ENCODE results near the gene FRMD4B.

FRMD4B gene

DNA sequence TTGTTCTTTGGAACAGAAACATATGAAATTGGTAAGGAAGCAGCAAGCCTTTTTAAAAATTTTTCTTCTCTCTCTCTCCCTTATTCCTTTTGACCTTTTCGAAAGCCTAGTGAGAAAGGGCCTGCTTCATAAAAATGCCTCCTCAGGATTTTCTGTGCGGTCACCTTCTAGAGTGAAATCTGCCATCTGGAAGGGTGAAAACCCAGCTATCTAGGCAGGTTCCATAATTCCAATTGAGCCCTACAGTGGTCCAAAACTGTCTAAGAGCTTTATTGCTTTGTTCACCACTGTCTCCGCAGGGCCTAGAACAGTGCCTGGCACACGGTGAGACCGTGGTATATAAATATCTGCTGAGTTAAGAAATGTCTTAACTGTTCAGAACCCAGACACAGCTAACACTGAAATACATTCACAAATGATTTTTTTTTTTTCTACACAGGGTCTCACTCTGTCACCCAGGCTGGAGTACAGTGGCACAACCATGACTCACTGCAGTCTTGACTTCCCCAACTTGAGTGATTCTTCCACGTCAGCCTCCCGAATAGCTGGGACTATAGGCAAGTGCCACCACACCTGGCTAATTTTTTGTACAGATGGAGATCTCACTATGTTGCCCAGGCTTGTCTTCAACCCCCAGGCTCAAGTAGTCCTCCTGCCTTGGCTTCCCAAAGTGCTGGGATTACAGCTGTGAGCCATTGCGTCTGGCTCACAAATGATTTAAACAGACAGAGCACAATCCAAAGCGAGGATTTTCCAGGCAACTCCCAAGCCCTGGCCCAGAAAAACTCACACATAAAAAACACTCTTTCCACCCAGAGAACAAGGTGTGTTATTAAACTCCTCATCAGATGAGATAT is 64.4 kb downstream of the FRMD4B start:
- no peak for DNase-seq

DNA sequence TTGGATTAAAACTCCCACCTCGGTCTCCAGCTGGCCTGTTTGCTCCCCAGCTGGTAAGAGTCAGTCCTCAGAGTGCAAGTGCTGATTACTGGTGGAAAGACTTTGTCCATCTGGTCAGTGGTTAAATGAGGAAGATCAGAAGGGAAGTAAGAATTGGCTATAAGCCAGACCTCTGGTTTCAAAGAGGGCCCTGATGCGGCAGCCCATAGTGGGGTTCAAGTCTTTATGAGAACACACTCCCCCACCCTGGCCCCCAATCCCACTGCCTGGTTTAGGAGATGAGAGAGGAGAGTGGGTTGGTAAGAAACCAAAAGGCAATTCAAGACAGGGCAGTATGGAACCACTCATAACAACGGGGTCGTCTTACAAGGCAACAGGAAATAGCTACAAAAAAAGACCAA is 65.0 kb downstream of the FRMD4B start:
- DNase-seq, result no peak

DNA sequence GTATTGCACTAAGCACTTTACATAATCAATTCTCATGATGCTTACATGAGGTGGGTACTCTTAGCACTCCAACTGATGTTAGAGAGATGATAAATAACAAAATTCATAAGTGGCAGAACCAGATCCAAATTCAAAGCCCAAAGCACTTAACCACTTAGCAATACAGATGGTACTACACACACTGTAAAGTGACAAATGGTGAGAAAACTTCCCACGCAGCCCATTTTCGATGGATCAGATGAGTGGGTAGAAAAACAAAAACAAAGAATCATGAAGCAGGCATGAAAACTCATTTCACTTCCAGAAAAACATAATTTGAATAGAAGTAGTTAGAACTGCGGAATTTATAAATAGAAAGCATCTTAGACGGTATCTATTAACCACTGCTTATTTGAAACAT is 66.2 kb downstream of the FRMD4B start:
- no peak for DNase-seq

DNA sequence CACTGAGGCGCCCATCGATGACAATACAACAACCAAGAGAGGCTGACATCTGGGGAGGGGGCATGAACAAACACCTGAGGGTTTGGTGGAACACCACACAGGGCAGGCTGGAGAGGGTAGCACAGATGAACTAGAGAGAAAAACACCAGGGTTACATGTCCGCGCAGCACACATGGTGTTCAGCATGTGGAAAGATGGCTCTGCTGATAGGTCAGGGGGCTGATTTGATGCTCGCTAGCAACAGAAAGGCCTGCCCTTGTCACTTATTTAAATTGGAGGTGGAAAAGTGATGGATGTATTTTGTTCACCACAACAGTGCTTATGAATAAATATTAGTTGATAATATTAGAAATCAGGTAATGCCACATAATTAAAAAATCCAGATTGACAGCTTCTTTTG is 67.5 kb downstream of the FRMD4B start:
- no peak for DNase-seq

DNA sequence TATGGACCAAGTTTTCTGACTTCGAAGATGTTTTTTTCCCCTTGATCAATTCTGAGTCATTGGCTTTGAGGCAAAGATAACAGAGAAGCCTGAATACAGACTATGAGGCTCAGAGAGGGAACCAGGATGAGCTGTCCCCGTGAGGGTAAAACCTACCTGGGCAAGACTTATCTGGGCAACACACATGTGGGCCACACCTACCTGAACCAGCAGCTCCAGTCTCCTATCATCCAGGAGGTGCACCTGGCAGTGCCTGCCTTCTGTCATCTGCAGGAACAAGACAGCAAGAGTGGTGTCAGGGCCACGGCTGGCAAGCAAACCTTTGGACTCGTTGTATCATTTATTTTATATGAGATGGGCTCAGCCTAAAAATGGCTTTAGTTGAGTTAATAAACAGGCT is 72.6 kb downstream of the FRMD4B start:
- DNase-seq, result no peak

DNA sequence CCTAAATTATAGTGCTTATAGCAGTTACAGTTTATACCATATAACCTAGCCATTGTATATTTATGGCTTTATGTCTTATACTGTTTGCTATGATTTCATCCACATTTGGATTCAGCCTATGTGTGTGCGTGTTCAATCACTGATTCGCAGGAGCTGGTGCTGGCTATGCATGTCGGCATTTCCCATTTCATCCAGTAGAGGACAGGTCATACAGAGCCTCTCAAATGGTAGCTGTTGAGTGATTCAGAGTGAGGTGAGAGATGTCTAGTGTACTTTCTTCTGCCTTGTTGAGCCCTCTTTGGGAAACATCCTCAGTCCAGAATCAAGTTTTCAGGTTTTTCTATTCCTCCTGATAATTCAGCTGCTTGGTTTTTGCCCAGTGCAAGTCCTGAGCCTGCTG is 76.1 kb downstream of the FRMD4B start:
- DNase-seq, result no peak

DNA sequence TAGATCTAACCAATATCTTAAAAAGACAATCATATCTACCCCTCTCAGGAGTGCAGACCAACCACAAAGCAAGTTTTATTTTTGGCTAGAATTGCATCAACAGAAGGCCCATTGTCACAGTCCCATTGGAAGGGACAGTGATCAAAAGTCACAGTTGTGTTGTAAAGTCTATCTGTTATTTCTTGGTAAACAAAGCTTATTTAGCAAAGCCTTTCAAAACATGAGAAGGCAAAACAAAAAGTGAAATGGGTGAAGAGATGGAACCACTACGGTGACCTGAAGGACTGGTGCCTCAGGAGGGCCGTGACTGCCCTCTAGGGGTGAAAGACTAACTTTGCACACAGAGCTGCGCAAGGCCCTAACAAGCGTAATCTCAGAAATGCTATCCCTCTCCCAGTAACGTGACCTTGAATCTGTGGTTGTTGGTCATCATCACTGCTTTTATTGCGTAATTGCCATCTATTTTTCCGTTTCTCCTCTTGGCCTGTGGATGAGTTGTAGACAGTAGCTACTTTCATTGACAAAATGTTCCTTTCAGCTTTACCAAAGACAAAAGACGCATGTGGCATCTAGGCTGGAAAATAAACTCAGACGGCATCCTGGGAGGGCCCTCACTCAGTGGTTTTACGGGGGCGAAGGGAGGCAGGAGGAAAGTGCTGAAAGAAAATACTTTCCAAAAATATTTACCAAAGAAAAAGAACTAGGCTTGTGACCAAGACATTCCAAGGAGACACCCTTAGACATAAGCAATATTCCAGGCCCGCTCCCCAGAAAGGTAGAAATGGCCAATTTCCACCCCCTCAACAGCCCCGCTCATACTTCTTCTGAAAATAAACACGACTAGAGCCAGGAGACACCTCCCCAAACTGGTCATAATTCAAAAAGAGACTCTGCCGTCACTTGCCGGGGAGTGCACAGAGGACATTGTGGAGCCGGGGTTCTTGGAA is 79.4 kb downstream of the FRMD4B start:
- DNase-seq, result peak; percentile 64

DNA sequence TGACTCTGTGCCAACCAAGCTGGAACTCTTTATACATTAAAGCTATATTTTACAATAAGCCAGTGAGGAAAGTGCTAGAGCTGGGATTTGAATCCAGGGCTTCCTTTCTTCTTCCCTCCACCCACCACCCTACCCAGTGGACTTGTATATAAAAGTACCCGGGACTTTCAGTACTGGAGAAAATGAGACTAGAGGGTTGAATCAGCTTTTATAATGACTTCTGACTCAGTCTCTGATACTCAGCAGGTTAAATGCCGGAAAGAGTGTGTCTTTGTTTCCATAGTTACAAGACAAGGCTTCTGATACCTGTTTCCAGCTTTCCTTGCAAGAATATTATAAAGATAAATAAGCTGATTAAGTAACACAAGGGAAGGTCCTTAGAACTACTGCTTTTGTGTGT is 80.9 kb downstream of the FRMD4B start:
- DNase-seq, result no peak

DNA sequence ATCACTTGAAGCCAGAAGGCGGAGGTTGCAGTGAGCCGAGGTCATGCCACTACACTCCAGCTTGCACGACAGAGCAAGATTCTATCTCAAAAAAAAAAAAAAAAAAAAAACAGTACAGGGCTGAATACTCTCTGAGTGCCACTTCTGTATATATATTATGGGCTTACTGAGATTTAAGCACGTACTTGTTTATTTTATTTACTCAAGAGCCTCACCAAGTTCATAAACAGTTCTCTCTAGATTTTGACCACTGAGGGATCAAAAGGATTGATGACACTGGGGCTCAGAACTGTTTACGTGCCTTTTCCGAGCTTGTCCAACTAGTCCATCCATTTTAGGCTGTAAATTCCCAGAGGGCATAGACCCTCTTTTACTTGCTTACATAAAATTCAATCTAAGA is 81.5 kb downstream of the FRMD4B start:
- DNase-seq, result no peak

DNA sequence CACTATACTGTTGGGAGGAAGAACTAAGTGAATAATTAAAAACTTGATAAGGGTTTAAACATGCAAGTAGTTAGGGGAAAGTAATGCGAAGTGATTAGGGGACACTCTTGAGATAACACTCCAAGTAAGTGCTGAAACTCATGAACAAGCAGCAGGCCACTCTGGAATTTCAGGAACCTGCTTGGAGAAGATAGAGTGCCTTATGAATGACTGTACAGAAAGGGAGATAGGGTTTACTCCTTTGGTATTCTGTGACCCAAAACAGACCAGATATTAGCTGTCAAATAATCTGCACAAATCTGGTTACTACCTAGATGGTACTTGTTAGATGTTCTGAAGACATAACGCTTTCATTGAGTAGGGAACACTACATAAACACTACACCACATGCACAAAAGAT is 85.6 kb downstream of the FRMD4B start:
- no peak for DNase-seq

DNA sequence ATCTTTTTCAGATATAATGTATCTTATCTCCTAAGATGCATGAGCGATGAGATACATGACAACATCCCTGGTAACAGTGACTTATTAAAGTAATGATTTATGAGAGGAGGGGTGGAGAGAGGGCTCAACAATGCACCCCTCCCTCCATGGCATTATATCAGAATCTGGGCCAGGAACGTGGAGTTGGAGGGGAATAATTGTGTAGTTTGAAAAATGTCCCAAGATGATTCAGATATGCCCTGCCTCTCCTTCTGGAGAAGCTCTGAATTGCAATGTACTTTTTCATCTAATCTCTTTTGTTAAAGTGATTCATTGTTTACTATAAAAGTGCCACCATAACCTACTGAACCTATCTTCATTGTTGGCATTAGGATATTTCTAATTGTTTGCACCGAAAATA is 86.5 kb downstream of the FRMD4B start:
- DNase-seq, result no peak

DNA sequence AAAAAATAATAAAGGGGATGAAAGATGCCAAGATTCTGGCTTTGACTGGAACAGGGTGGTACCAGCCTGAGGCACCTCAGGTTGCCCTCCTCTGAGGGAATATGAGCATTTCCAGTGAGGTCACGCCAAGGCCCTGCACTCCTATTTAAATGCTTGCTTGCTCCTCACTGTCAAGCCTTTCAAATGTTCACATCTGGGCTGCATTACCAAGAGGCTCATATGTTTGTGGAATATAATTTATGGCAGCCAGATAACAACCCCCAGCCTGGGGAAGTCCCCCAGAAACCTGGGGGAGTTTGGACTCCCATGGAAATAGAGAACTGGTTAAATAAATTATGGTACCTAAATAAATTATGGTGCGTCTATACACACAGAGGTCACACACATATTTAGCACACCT is 88.4 kb downstream of the FRMD4B start:
- no peak for DNase-seq

DNA sequence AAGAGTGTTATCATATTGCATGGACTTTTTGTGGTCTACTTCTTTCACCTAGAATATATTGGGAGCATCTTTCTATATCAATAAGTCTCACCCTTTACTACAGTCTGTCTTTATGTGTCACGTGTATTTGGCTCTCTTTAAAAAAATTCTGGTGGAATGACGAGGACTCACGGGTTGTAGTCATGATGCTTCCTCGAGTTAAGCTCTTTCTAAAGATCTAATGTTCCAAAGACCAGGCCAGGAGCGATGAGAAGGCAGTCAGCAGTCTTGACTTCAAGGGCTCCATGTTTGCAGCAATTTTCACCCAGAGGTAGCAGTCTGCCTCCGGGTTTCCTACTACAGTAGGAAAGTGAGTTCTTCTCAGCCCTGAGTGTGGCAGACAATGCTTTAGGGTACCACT is 88.9 kb downstream of the FRMD4B start:
- no peak for DNase-seq

DNA sequence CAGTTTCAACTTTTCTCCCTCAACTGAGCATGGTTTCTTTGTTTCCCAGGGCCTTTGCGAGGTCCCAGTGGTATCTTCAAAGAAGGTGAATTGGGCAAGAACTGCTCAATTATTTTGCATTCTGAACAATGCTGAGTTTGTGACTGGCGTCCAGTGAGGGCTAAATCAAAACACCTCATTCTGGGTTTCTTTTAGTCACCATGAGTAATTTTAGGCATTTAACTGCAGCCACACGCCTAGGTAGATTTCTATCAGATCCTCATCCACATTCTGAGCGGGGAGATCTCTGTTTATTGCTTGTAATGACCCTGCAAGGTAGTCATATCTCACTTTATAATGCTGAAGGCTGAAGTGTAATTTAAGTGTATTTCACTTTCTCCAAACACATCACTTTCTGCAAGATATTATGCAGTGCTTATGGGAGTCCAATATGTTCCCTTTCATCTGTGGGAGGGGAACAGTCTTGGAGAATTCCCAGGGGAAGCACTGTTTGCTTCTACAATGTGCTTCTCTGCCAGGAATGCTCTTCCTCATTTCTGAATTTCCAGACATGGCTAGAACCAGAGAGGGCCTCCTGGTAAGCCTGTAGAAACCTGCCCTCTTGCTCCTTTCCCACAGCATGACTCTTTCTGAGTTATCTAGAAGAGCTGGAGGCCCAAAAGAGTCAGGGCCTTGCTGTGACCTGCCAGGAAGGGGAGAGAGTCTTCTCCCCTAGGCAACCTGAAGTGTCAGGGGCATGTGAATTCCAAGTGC is 91.7 kb downstream of the FRMD4B start:
- DNase-seq, result no peak

DNA sequence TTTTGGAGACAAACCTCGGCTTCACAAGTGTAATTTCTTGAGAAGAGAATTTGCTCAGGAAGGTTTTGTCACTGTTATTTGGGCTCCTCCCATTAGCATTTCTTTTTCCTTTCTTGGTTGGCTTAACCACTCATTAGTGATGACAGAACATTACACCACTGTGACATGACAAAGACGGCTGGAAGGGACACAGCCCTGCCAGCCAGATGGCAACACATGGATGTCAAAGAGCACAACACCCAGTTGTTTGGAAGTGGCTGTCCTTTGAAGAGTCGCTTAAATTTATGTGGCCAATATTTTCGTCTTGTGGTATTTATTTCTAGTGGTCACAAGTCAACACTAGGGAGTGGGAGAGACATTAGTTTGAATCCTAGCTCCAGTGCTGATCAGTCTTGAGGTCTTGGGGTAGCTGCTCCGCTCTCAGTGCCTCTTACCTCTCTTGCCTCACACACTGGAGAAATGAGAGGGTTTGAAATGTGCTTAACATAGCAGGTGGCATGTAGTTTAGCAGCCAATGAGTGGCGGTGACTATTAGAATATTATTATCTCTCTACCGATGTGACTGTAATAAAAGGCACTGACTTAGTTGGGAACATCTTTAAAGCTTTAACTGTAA is 92.8 kb downstream of the FRMD4B start:
- no peak for DNase-seq

DNA sequence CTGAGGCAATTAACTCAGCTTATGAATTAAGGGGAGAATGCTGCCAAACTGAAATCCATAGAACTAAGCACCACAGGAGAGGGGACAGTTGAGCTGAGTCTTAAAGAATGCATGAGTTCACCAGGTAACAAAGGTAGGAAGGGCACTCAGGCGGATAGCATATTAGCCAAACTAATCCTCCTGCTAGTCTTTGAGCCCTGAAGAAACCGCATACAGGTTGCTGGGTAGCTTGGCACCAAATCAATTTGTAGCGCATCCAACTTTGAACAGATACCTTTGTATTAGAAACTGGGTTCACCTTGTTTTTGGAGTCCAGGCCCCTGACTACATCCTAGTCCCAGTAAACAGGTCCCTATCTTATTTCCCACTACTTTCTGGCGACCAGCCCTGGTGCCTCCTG is 93.7 kb downstream of the FRMD4B start:
- no peak for DNase-seq

DNA sequence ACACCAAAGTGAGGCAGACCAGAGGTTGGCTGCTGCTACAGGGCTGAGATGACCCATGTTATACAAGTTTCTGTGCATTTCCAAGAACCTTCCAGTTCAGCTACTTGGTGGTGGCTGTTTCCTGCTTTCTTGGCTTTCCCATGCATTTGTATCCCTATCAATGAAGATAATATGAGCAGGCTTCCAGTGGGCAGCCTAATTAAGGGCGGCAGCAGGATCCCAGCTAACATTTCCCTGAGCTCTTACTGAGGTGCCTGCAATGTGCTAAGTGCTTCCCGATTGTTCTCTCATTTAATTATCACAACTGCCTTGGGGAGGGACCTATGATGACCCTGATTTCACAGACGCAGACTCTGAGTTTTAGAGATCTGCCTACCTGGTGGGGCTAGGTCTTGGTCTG is 95.5 kb downstream of the FRMD4B start:
- no peak for DNase-seq

DNA sequence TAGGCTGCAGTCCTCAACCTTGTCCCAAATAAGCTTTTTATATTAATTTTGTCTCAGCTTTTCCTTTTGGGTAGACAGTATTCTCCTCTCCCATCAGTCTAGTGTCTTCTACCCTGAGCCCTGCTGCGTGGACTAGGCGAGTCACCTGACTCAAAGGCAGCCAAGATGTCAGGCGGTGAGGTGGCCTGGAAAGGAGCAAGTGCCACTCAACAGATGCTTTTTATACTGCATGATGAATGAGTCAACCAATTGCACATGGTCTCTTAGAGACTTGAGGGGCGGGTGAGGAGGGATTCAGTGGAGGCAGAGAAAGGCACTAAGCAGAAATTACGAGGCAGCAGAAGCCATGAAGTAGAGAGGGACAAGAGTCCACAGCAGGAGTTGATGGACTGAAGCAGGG is 95.9 kb downstream of the FRMD4B start:
- no peak for DNase-seq

DNA sequence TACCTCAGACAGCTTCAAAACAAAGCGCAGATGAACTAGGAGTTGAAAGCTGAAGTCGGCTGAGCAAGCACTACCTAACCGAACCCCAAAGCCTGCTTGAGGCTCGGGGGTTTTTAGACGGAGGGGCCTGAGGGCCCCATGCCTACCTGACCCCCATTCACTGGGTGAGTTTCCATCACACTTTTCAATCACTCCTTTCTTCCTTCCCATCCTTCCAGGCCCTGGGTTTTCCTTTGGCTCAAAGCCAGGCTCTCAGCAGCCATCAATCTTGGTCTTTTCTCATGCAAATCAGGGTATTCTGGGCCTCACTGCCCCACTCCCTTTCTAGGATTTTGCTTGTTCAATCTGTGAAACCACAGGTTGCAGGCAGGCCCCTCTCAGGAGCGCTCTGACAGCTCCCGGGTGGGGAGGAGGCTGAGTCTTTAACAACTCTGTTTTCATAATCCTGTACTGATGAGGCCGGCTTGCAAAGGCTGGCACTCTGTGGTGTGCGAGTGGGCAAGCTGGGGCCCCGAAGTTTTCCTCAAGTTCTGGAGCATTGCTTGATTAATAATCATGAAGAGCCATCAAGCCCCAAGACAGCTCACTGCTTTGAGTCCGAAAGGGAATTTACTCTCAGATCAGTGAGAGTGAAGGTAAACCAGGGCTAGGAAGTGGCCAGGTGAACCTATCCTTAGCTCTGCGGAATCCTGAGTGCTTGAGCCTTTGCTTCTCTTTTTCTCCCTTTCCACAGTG is 97.6 kb downstream of the FRMD4B start:
- DNase-seq, result peak; percentile 61

DNA sequence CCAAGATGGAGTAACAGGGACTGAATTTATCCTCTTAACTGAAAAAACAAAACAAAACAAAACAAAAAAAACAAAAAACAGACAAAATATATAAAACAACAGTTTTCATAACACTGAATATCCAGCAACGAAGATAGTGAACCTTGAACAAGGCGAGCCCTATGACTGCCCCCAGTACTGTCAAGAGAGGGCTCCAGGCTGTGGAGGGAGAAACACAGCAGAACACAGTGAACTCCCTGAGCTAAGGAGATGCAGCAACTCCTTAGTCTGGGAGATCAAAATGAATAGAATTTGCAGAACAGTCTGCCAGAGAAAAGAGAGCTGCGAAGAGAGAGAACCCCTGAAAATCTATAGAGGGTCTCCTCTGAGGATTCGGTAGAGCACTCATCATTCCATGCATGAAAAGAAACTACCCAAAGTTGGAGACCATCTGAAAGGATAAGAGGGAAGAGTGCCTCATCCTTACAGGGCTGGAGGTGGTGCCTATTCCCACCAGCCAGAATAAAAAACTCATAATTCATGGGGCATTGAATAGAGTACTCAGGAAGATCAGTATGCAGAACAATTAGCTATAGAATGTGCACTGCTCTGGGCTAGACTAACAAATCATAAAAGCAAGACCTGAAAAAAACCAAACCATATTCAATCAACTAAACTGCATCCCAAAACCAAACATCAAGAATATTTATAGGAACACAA is 101.8 kb downstream of the FRMD4B start:
- no peak for DNase-seq

DNA sequence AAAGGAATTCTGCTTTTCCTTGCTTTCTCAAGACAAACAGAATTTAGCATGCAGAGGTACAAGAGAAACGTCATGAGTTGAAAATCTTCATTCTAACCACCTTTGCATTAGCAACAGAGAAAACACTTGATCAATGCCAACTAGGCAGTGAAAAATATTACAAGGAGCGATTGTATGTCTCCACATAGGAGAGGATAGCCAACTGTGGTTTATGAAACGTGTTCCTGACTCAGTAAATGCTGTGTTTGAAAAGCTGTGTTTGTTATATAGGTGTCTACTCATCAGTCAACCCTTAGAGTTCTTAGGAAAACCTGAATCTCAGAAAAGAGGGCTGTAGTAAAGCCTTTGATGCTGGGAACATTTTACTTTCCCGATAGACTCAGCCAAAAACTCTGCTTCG is 102.4 kb downstream of the FRMD4B start:
- DNase-seq, result no peak

DNA sequence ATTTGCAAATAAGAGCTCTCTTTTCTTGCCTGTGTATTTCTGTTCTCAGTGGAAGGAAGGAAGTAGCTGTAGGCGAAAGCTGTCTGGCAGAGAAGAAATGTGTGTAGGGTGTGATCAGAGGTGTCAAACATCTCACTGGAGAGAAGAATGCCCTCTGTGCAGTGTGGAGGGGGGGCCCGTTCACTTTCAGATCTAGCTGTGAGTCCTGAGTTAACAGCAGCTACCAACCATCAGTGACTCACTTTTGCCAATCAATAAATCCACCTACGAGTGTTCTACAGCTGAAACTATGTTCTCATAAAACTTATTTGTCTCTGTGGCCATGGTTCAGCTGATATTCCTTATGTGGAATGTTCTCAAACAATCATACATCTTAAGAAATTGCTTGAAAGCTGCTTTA is 103.7 kb downstream of the FRMD4B start:
- DNase-seq, result no peak
